Measurements from ENCODE around the gene IFITM5. TPM values are rescaled to one million over a fixed set of nuclear protein-coding genes. Genes with fewer than 3 reads are reported as not detected.
A peak's percentile ranks its signal among the peaks of the same experiment; 100 is the strongest.

IFITM5 gene
- total and polyA plus RNA-seq, 2 donors (not counting 1 experiment from before 2014, with no cell fraction given), result not detected

DNA sequence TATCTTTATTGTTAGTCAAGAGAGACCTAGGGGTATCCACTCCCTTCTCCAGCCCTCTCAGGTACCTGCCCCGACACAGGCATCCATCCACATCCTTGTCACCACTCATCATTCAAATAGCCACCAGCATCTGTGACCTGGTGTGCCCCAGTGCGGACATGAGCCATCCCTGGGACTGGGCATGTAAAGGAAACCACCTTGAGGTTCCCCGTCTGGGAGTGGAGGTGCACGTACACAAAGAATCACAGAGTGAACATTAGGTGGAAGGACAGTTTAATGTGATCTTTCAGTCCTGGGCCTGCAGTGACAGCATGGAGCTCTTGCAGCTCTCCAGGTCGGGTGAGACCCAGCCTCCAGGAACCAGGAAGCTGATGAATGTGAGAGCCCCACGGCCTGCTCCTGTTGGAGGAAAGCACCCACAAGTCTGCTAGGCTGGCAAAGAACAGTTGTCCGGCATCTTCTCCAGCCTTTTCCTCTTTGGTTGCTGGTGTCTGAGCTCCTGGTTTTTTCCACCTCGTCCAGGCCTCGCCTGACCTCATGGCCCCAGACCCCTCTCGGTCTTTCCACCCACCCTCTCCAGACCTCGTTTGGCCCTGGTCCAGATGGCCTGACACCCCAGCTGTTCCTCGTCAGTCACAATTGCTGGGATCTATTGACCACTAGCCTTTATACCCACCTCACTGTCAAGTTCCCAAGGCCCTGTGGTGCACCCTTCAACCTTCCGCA lies 46.0 kb downstream of the IFITM5 start:
- Histone ChIP-seq H2AFZ (ENCODE audit: insufficient read depth, low read depth, low read length, poor library complexity, severe bottlenecking) (no peak overlapping the region), H3K4me3 (ENCODE audit: control extremely low read depth in 1 of 5, extremely low read depth in 1 of 5, insufficient read depth in 1 of 5, low read depth in 2 of 5, low read length in 4 of 5) (no peak overlapping the region), H3K79me2 (ENCODE audit: control insufficient read depth, insufficient read depth, low read length) (peaks cover 5% of the 10 kb centered on the region), H3K27me3 (replicated peaks in 1 of 4; ENCODE audit: control extremely low read depth in 1 of 4, control insufficient read depth in 3 of 4, insufficient read depth in 4 of 4, low read length in 3 of 4) (no peaks in the 10 kb centered on the region), H3K4me1 (ENCODE audit: control insufficient read depth in 2 of 2, insufficient read depth in 2 of 2, low read length in 2 of 2) (peaks cover 16 to 23% of the 10 kb centered on the region in 2 donors), H3K27ac (ENCODE audit: low read length in 2 of 2) (no peak overlapping the region), H3K9ac (ENCODE audit: low read length) (no peak overlapping the region), H3K4me2 (replicated peaks; ENCODE audit: low read depth, low read length, poor library complexity, severe bottlenecking) (no peak overlapping the region), H3K9me3 (ENCODE audit: control extremely low read depth in 1 of 3, control insufficient read depth in 2 of 3, insufficient read depth in 1 of 3, low read length in 2 of 3) (no peaks in the 10 kb centered on the region), H3K36me3 (replicated peaks in 1 of 2; ENCODE audit: control extremely low read depth in 1 of 2, control insufficient read depth in 1 of 2, extremely low read depth in 1 of 2, insufficient read depth in 2 of 2, low read length in 1 of 2) (peaks cover 0 to 49% of the 10 kb centered on the region in 2 experiments), H4K20me1 (ENCODE audit: control insufficient read depth, insufficient read depth, low read length, poor library complexity, severe bottlenecking) (no peaks in the 10 kb centered on the region)
- intact Hi-C loops (cut with micrococcal nuclease), result no loop called here
- DNase-seq, result no peak
- no peak for ATAC-seq (ENCODE audit: low read depth)
- H3K27me3 Mint-ChIP-seq, result no peaks in the 10 kb centered on the region
- TF ChIP-seq EZH2 (IDR thresholded peaks at IDR 0.05; ENCODE audit: borderline replicate concordance, insufficient read depth, low read depth, low read length, poor library complexity, severe bottlenecking), result no peak
- TF ChIP-seq, protein P1, sequence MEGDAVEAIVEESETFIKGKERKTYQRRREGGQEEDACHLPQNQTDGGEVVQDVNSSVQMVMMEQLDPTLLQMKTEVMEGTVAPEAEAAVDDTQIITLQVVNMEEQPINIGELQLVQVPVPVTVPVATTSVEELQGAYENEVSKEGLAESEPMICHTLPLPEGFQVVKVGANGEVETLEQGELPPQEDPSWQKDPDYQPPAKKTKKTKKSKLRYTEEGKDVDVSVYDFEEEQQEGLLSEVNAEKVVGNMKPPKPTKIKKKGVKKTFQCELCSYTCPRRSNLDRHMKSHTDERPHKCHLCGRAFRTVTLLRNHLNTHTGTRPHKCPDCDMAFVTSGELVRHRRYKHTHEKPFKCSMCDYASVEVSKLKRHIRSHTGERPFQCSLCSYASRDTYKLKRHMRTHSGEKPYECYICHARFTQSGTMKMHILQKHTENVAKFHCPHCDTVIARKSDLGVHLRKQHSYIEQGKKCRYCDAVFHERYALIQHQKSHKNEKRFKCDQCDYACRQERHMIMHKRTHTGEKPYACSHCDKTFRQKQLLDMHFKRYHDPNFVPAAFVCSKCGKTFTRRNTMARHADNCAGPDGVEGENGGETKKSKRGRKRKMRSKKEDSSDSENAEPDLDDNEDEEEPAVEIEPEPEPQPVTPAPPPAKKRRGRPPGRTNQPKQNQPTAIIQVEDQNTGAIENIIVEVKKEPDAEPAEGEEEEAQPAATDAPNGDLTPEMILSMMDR (IDR thresholded peaks at IDR 0.05), result no peak
- 96% methylated on average over 13 of the region's 13 CpGs for WGBS (ENCODE audit: insufficient coverage)
- no peaks in the 10 kb centered on the region for H3K9me3 Mint-ChIP-seq (ENCODE audit: insufficient read depth)
- peaks cover 23% of the 10 kb centered on the region for H3K4me1 Mint-ChIP-seq
- H3K4me3 Mint-ChIP-seq, result no peak overlapping the region
- ChIA-PET POLR2A (no interaction called here), CTCF (interaction anchor here (0.8 to 6.2 kb wide), 6 partner anchors 12 to 109 kb away, joined by 3 to 82 read pairs (median 37); partner anchors contain the start of gene IFITM2)
- H3K27ac Mint-ChIP-seq, result no peak overlapping the region

DNA sequence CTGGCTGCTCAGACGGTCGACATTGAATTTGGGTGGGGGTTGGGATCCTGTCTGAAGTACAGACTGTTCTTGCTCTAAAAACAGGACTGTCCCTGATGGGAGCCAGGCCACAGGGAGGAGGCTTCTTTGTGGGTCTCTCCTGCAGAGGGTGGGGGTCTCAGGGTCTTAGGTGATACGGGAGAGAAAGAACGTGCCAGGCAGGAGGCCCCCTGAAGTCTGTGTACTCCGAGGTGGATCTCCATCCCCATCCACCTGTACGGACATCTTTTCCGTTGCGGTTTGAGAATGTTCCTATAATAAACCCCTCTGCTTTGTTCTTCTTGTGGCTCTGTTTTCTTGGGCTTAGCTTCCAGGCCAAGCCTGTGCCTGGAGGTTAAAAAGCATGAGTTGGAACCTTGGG lies 46.7 kb downstream of the IFITM5 start:
- no peak for ATAC-seq (ENCODE audit: low read depth)
- peaks cover 17% of the 10 kb centered on the region for H3K4me1 Mint-ChIP-seq
- H3K9ac ChIP-seq (ENCODE audit: low read length), result no peak overlapping the region
- H3K4me3 ChIP-seq (ENCODE audit: control extremely low read depth in 1 of 5, extremely low read depth in 1 of 5, insufficient read depth in 1 of 5, low read depth in 2 of 5, low read length in 4 of 5), result no peak overlapping the region
- WGBS (ENCODE audit: insufficient coverage), result 98% methylated on average over 4 of the region's 8 CpGs
- H3K36me3 ChIP-seq (replicated peaks in 1 of 2; ENCODE audit: control extremely low read depth in 1 of 2, control insufficient read depth in 1 of 2, extremely low read depth in 1 of 2, insufficient read depth in 2 of 2, low read length in 1 of 2), result peaks cover 0 to 56% of the 10 kb centered on the region in 2 experiments
- no peak overlapping the region for H3K4me3 Mint-ChIP-seq
- ChIA-PET CTCF (interaction anchor here (0.8 to 6.2 kb wide), 11 partner anchors 10 to 110 kb away, joined by 3 to 82 read pairs (median 32); partner anchors contain the start of genes IFITM2 and IFITM5), POLR2A (no interaction called here)
- DNase-seq, result no peak
- no peaks in the 10 kb centered on the region for H3K27me3 Mint-ChIP-seq
- peaks cover 5% of the 10 kb centered on the region for H3K79me2 ChIP-seq (ENCODE audit: control insufficient read depth, insufficient read depth, low read length)
- no peak overlapping the region for H3K4me2 ChIP-seq (replicated peaks; ENCODE audit: low read depth, low read length, poor library complexity, severe bottlenecking)
- TF ChIP-seq EZH2 (IDR thresholded peaks at IDR 0.05; ENCODE audit: borderline replicate concordance, insufficient read depth, low read depth, low read length, poor library complexity, severe bottlenecking), result no peak
- TF ChIP-seq, protein P1 (IDR thresholded peaks at IDR 0.05), result no peak
- H3K9me3 ChIP-seq (ENCODE audit: control extremely low read depth in 1 of 3, control insufficient read depth in 2 of 3, insufficient read depth in 1 of 3, low read length in 2 of 3), result no peaks in the 10 kb centered on the region
- no peaks in the 10 kb centered on the region for H3K9me3 Mint-ChIP-seq (ENCODE audit: insufficient read depth)
- no peaks in the 10 kb centered on the region for H4K20me1 ChIP-seq (ENCODE audit: control insufficient read depth, insufficient read depth, low read length, poor library complexity, severe bottlenecking)
- no peaks in the 10 kb centered on the region for H3K27me3 ChIP-seq (replicated peaks in 1 of 4; ENCODE audit: control extremely low read depth in 1 of 4, control insufficient read depth in 3 of 4, insufficient read depth in 4 of 4, low read length in 3 of 4)
- peaks cover 9 to 16% of the 10 kb centered on the region in 2 donors for H3K4me1 ChIP-seq (ENCODE audit: control insufficient read depth in 2 of 2, insufficient read depth in 2 of 2, low read length in 2 of 2)
- intact Hi-C loops (cut with micrococcal nuclease), result no loop called here
- no peak overlapping the region for H2AFZ ChIP-seq (ENCODE audit: insufficient read depth, low read depth, low read length, poor library complexity, severe bottlenecking)
- no peak overlapping the region for H3K27ac ChIP-seq (ENCODE audit: low read length in 2 of 2)
- peak overlapping the region; percentile 26 for H3K27ac Mint-ChIP-seq
